GM12864 (cell line): ENCODE data around the gene CENPT.
"Not testable (repeated sequence)": the region's sequence is repeated elsewhere in the genome, so short reads cannot be mapped to it uniquely, and the experiment has no call there.

ENCODE experiments used
- DNase-seq: peaks from one replicate; pipeline ENCODE4 v3.0.0-alpha.2; 2011; ENCODE audit warnings: low read depth
- H3K4me3 ChIP-seq: 2 replicates; pipeline ENCODE4 v1.5.1; 2011; ENCODE audit warnings: mild to moderate bottlenecking, low read depth, low read length, control low read depth
- TF ChIP-seq, protein P1 (sequence below): IDR thresholded peaks from 2 replicates; pipeline ENCODE4 v1.5.1; 2011; ENCODE audit warnings: low read depth, mild to moderate bottlenecking, moderate library complexity, low read length, control low read depth, inconsistent platforms; ENCODE audit errors: missing control alignments

Gene CENPT

DNA sequence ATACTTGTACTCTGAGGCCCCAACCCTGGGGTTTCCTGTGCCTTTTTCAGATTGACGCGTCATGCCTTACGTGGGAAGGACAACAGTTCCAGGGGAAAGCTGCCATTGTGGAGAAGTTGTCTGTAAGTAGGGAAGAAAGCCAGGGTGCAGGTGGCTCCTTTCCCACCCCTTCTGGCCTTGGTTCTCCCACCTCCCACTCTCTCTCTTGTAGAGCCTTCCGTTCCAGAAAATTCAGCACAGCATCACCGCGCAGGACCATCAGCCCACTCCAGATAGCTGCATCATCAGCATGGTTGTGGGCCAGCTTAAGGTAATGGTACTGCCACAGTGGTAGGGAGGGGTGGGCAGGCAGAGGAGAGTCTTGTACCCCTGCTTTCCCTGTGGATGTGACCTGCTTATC, 20.8 kb upstream of the CENPT start:
- TF ChIP-seq, protein P1, sequence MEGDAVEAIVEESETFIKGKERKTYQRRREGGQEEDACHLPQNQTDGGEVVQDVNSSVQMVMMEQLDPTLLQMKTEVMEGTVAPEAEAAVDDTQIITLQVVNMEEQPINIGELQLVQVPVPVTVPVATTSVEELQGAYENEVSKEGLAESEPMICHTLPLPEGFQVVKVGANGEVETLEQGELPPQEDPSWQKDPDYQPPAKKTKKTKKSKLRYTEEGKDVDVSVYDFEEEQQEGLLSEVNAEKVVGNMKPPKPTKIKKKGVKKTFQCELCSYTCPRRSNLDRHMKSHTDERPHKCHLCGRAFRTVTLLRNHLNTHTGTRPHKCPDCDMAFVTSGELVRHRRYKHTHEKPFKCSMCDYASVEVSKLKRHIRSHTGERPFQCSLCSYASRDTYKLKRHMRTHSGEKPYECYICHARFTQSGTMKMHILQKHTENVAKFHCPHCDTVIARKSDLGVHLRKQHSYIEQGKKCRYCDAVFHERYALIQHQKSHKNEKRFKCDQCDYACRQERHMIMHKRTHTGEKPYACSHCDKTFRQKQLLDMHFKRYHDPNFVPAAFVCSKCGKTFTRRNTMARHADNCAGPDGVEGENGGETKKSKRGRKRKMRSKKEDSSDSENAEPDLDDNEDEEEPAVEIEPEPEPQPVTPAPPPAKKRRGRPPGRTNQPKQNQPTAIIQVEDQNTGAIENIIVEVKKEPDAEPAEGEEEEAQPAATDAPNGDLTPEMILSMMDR = no peak
- no peak overlapping the region for H3K4me3 ChIP-seq
- no peak for DNase-seq

DNA sequence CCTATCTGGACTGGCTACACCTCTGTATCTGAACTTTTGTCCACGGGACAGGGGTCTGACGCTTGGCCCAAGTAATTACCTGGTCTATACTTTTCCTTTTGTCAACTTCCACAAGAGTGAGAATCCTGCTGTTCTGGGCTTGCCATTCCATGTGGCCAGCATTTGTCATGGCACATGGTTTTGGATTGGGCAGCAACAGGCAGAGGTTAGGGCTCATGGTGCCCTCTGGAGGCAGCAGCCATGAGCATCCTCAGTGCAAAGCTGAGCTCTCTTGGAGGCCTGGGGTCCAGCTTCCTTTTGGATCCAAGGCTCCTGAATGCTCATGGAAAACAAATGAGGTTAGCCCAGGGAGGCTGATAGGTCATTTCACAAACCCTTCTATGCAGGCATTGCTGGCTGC, 17.8 kb upstream of the CENPT start:
- DNase-seq = no peak
- H3K4me3 ChIP-seq = no peak overlapping the region
- TF ChIP-seq, protein P1 = peak; percentile 54

DNA sequence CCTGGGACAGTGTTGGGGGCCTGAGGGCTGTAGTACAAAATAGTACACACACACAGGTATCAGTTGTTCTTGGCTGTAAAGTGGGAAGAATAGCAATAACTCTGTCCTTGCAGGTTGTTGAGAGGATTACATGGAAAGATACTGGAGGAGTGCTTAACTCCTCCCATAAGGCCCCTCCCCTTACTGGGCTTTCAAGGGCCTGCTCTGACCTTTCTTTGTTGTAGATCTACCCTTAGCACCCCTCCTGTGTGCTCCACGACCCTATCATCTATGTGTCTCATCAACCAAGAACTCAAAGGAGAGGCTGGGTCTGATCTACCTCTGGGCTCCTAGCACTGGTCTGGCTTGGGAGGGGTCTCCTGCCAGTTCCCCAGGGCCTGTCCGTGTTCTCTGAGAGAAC, 17.1 kb upstream of the CENPT start:
- TF ChIP-seq, protein P1 = no peak
- DNase-seq = no peak
- H3K4me3 ChIP-seq = no peak overlapping the region

GRCh38 chr16:67864044-67864443, 16.6 kb upstream of the CENPT start:
- H3K4me3 ChIP-seq, DNase-seq: not testable (repeated sequence)

- no peak for DNase-seq
- TF ChIP-seq, protein P1 = no peak
- no peak overlapping the region for H3K4me3 ChIP-seq
Measured at GRCh38 chr16:67862623-67863583, 15.4 kb upstream of the CENPT start.

GRCh38 chr16:67861877-67862276, 14.4 kb upstream of the CENPT start:
- no peak overlapping the region for H3K4me3 ChIP-seq
- TF ChIP-seq, protein P1 = no peak
- DNase-seq = no peak

DNA sequence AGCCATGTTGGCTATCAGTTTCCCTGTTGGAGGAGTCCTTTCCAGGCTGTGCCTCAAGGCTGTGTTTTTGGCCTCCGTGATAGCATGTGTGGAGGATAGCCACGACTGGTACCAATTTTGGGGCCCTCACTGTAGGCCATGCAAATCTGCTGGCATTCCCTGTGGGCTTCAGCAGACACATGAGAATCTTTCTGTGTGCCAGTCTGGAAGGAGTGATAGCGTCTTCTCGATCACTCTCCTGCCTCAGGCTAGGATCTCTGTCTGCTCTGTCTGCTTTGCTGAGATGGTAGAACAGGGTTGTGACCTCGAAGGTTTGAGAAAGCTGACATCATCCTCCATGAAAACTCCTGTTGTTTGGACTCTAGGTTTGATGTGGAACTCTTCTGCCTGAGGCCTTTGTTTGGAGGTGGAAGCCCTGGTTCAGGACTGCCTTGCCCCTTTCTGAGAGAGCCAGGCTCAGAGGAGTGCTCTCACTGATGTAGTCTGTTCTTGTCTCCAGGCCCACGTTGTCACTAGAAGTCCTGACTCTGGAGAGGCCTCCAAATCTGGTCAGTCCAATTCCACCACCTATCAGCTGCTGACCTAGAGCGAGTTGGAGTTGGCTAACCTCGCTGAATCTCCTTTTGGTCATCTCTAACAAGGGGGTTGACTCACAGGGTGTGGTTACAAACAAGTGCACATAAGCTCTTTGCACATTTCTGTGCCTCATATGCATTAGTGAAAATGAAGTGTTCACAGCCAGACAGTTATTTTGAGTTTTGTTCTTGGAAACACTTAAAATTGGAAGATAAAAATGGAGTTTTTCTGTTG, 13.3 kb upstream of the CENPT start:
- TF ChIP-seq, protein P1 = no peak
- DNase-seq = no peak
- H3K4me3 ChIP-seq = no peak overlapping the region
